ENCODE data around the gene SLC9B1. TPM values are rescaled to one million over a fixed set of nuclear protein-coding genes. Genes with fewer than 3 reads are reported as not detected.

Gene SLC9B1
- 0.68 TPM for polyA plus RNA-seq (2012; ENCODE audit: insufficient read depth, insufficient read length, low read depth)

- Histone ChIP-seq H3K9me3 (no peaks in the 10 kb centered on the region), H3K4me3 (ENCODE audit: low read depth, low read length) (peak within 1 kb of the TSS; percentile 76), H3K4me1 (peaks cover 4% of the 10 kb centered on the region), H3K27me3 (no peaks in the 10 kb centered on the region), H3K36me3 (no peaks in the 10 kb centered on the region)
- no peak for TF ChIP-seq CTCF (IDR thresholded peaks at IDR 0.05; ENCODE audit: low read depth, low read length)
- DNase-seq: peak; percentile 91
Measured at GRCh38 chr4:103019308-103020124, at the start of gene SLC9B1. SLC9B1 (minus strand) TSS chr4:103019705; CDS start chr4:102991711, 27,994 bp downstream.

GRCh38 chr4:103067841-103068547 lies 48.5 kb upstream of the SLC9B1 start:
- DNase-seq: no peak
- no peaks in the 10 kb centered on the region for H3K27me3 ChIP-seq
- no peak overlapping the region for H3K4me3 ChIP-seq (ENCODE audit: low read depth, low read length)
- no peaks in the 10 kb centered on the region for H3K4me1 ChIP-seq
- no peaks in the 10 kb centered on the region for H3K9me3 ChIP-seq
- TF ChIP-seq CTCF (IDR thresholded peaks at IDR 0.05; ENCODE audit: low read depth, low read length): no peak
- peaks cover 11% of the 10 kb centered on the region for H3K36me3 ChIP-seq

- peaks cover 24% of the 10 kb centered on the region for H3K36me3 ChIP-seq
- DNase-seq: no peak
- no peaks in the 10 kb centered on the region for H3K4me1 ChIP-seq
- no peaks in the 10 kb centered on the region for H3K27me3 ChIP-seq
- no peak overlapping the region for H3K4me3 ChIP-seq (ENCODE audit: low read depth, low read length)
- H3K9me3 ChIP-seq: no peaks in the 10 kb centered on the region
- TF ChIP-seq CTCF (IDR thresholded peaks at IDR 0.05; ENCODE audit: low read depth, low read length): no peak
Measured at GRCh38 chr4:103060453-103061148, 41.1 kb upstream of the SLC9B1 start.

- H3K4me3 ChIP-seq (ENCODE audit: low read depth, low read length): no peak overlapping the region
- H3K27me3 ChIP-seq: no peaks in the 10 kb centered on the region
- H3K36me3 ChIP-seq: peaks cover 13% of the 10 kb centered on the region; the same call in 1 of the 2 replicates
- no peak for TF ChIP-seq CTCF (IDR thresholded peaks at IDR 0.05; ENCODE audit: low read depth, low read length)
- no peak for DNase-seq
- H3K4me1 ChIP-seq: no peaks in the 10 kb centered on the region; the same call in 1 of the 2 replicates
- no peaks in the 10 kb centered on the region for H3K9me3 ChIP-seq
Measured at GRCh38 chr4:103054030-103054429, 34.5 kb upstream of the SLC9B1 start.

- Histone ChIP-seq H3K27me3 (no peaks in the 10 kb centered on the region), H3K4me3 (ENCODE audit: low read depth, low read length) (no peak overlapping the region), H3K36me3 (peaks cover 20% of the 10 kb centered on the region; the same call in 1 of the 2 replicates), H3K9me3 (no peaks in the 10 kb centered on the region), H3K4me1 (no peaks in the 10 kb centered on the region; the same call in 1 of the 2 replicates)
- DNase-seq: no peak
- no peak; the same call in 1 of the 2 replicates for TF ChIP-seq CTCF (IDR thresholded peaks at IDR 0.05; ENCODE audit: low read depth, low read length)
Measured at GRCh38 chr4:103052779-103053178, 33.3 kb upstream of the SLC9B1 start.

All from BE2C (cell line).